Measurements from ENCODE around the gene TM4SF1.

Gene TM4SF1

GRCh38 chr3:149324332-149324731 is 53.1 kb downstream of the TM4SF1 start:
- H3K4me3 ChIP-seq (ENCODE audit: low read depth, low read length) = no peak overlapping the region
- DNase-seq (ENCODE audit: low read depth) = no peak

GRCh38 chr3:149321640-149322039 is 55.8 kb downstream of the TM4SF1 start:
- H3K4me3 ChIP-seq (ENCODE audit: low read depth, low read length) = no peak overlapping the region
- no peak for DNase-seq (ENCODE audit: low read depth)

- H3K4me3 ChIP-seq (ENCODE audit: low read depth, low read length) = no peak overlapping the region
- DNase-seq (ENCODE audit: low read depth) = no peak
These were observed 56.3 kb downstream of the TM4SF1 start for GRCh38 chr3:149321136-149321535.

GRCh38 chr3:149319750-149320149 is 57.7 kb downstream of the TM4SF1 start:
- DNase-seq (ENCODE audit: low read depth) = no peak
- no peak overlapping the region for H3K4me3 ChIP-seq (ENCODE audit: low read depth, low read length)
